ENCODE measurements around the gene DDN. TPM values are rescaled to one million over a fixed set of nuclear protein-coding genes. Genes with fewer than 3 reads are reported as not detected.

DDN gene
- total RNA-seq, 2 donors from 2014 or later = 0.07 to 1.1 TPM

- ATAC-seq (no peak), DNase-seq (ENCODE audit: low spot score in 2 of 2) (no peak)
- Mint-ChIP-seq H3K9me3 (no peaks in the 10 kb centered on the region), H3K27ac (no peak overlapping the region), H3K36me3 (peaks cover 0 to 6% of the 10 kb centered on the region in 2 donors)
These were observed 53.0 kb downstream of the DDN start for GRCh38 chr12:48946205-48946604.

Other genes with a start within 250 kb of the DDN start
- gene ADCY6, start 210.3 kb downstream of the DDN start, total RNA-seq = under 1 TPM; 0.23 to 0.41 TPM
- gene CACNB3, start 180.9 kb downstream of the DDN start, total RNA-seq = 10 to 100 TPM; 11.0 to 15.3 TPM
- 100 to 1,000 TPM in 1 of 2 donors, 10 to 100 TPM in 1; 90.7 to 121 TPM for gene DDX23, start 147.2 kb downstream of the DDN start, total RNA-seq
- gene RND1, start 133.5 kb downstream of the DDN start, total RNA-seq = 10 to 100 TPM in 1 of 2 donors, 1 to 10 TPM in 1; 4.3 to 10.4 TPM
- 10 to 100 TPM; 31.6 to 68.6 TPM for gene FKBP11, start 73.9 kb downstream of the DDN start, total RNA-seq
- 100 to 1,000 TPM in 1 of 2 donors, 10 to 100 TPM in 1; 49.7 to 132 TPM for gene ARF3, start 41.9 kb downstream of the DDN start, total RNA-seq
- gene WNT10B, start 27.6 kb downstream of the DDN start, total RNA-seq = 1 to 10 TPM in 1 of 2 donors, not detected in 1; 1.4 TPM
- gene WNT1, start 21.1 kb downstream of the DDN start, total RNA-seq = under 1 TPM in 1 of 2 donors, not detected in 1; 0.27 TPM
- 10 to 100 TPM; 52.5 to 58.7 TPM for gene PRKAG1, start 19.4 kb upstream of the DDN start, total RNA-seq
- 100 to 1,000 TPM in 1 of 2 donors, 10 to 100 TPM in 1; 67.7 to 110 TPM for gene KMT2D, start 61.4 kb upstream of the DDN start, total RNA-seq
- gene RHEBL1, start 70.6 kb upstream of the DDN start, total RNA-seq = 10 to 100 TPM; 12.7 to 19.7 TPM
- 1 to 10 TPM in 1 of 2 donors, under 1 TPM in 1; 0.19 to 1.0 TPM for gene DHH, start 95.4 kb upstream of the DDN start, total RNA-seq
- 100 to 1,000 TPM in 1 of 2 donors, 10 to 100 TPM in 1; 64.0 to 134 TPM for gene LMBR1L, start 111.5 kb upstream of the DDN start, total RNA-seq
- 1,000 to 10,000 TPM; 2,180 to 2,388 TPM for gene TUBA1B, start 132.0 kb upstream of the DDN start, total RNA-seq
- 100 to 1,000 TPM in 1 of 2 donors, 10 to 100 TPM in 1; 37.7 to 106 TPM for gene TUBA1A, start 189.7 kb upstream of the DDN start, total RNA-seq

Data from activated naive CD4-positive, alpha-beta T cell treated with anti-CD3 and anti-CD28 coated beads, Interleukin-2, amount 50 U/mL, for 72 hours (primary cell).